Omental fat pad (tissue), 4 donors: ENCODE measurements around the gene PITX1. TPM values are rescaled to one million over a fixed set of nuclear protein-coding genes. Genes with fewer than 3 reads are reported as not detected.

Experiments used
- ATAC-seq: fragments of 150-250 bp; one replicate; pipeline ENCODE4 v1.9.1; 2016; ENCODE audit warnings: mild to moderate bottlenecking, moderate library complexity; ENCODE audit not compliant: low FRiP score
- DNase-seq: peaks from one replicate; pipeline ENCODE4 v3.0.0-alpha.2; 2019; ENCODE audit warnings: low spot score
- total RNA-seq, 4 donors: library from RNA; depleted of rRNA; stranded (reverse); fragments of >200 nt; gene quantifications; one replicate each; pipeline ENCODE4 v1.1.0, GENCODE V29; 2016
- TF ChIP-seq, protein P1 (sequence below), 3 donors: fragments of 450-650 bp; IDR thresholded peaks; one replicate each; pipeline ENCODE4 v1.5.1; 2016 to 2017; ENCODE audit warnings: antibody characterized with exemption in 3 of 3, mild to moderate bottlenecking in 3 of 3, moderate library complexity in 2 of 3

PITX1 gene
- total RNA-seq, 4 donors from 2014 or later, result 0.74 to 3.7 (median 1.2) TPM; not detected in 1

GRCh38 chr5:135030956-135031812 is 2.8 kb downstream of the PITX1 start:
- DNase-seq, result no peak
- TF ChIP-seq, protein P1, sequence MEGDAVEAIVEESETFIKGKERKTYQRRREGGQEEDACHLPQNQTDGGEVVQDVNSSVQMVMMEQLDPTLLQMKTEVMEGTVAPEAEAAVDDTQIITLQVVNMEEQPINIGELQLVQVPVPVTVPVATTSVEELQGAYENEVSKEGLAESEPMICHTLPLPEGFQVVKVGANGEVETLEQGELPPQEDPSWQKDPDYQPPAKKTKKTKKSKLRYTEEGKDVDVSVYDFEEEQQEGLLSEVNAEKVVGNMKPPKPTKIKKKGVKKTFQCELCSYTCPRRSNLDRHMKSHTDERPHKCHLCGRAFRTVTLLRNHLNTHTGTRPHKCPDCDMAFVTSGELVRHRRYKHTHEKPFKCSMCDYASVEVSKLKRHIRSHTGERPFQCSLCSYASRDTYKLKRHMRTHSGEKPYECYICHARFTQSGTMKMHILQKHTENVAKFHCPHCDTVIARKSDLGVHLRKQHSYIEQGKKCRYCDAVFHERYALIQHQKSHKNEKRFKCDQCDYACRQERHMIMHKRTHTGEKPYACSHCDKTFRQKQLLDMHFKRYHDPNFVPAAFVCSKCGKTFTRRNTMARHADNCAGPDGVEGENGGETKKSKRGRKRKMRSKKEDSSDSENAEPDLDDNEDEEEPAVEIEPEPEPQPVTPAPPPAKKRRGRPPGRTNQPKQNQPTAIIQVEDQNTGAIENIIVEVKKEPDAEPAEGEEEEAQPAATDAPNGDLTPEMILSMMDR (IDR thresholded peaks at IDR 0.05), result no peak
- ATAC-seq, result no peak

- TF ChIP-seq, protein P1 (IDR thresholded peaks at IDR 0.05), result no peak
- DNase-seq (no peak), ATAC-seq (no peak)
These were observed 3.7 kb downstream of the PITX1 start for GRCh38 chr5:135030123-135030955.

DNA sequence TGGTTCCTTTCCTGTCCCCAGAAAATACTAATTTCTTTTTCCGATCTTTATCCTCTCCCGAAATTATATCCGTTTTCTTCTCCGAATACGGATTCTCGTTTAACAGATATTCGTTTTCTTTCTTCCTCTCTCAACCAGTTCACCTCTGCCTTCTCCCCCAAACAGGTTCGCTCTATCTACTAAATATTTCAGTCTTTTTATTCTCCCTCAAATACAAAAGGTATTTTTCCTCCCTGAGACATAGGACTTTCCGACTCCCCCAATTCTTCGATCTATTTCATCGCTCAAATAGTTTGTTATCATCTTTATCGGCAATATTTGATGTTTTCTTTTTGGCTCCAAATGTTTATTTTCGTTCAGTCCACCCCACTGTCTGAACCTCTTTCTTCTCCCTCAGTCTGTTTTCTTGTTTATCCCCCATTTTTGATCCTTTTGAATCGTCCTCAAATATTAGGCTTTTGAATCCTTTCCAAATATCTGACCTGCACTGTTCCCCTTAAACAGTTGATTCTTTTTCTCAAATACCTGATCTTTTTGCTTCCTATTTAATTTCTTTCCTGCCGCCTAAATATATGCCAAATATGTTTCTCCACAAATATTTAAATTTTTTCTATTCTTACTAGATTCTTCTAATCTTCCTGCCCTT is 4.4 kb downstream of the PITX1 start:
- DNase-seq, result no peak
- TF ChIP-seq, protein P1 (IDR thresholded peaks at IDR 0.05), result no peak
- ATAC-seq, result no peak

DNA sequence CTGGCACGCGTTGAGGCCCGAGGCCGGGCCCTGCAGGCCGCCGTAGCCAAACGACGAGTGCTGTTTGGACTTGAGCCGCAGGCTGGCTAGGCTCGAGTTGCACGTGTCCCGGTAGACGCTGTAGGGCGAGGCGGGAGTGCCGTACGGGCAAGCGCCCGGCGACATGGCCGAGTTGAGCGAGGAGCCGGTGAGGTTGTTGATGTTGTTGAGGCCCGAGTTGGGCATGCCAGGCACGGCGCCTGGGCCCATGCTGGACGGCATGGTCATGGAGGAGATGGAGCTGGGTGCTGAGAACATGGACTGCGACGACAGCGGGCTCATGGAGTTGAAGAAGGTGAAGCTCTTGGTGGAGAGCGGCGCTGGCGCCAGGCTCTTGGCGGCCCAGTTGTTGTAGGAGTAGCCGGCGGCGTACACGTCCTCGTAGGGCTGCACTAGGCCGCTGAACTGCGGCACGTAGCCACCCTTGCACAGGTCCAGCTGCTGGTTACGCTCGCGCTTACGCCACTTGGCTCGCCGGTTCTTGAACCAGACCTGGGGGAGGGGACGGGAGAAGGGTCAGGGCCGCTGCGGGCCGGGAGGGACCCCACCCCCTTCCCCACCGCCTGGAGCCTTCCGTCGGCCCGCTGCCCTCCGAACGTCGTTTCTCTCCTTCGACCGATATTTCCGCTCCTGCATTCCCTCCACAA is 5.1 kb downstream of the PITX1 start:
- DNase-seq (no peak), ATAC-seq (no peak)
- TF ChIP-seq, protein P1 (IDR thresholded peaks at IDR 0.05), result no peak

DNA sequence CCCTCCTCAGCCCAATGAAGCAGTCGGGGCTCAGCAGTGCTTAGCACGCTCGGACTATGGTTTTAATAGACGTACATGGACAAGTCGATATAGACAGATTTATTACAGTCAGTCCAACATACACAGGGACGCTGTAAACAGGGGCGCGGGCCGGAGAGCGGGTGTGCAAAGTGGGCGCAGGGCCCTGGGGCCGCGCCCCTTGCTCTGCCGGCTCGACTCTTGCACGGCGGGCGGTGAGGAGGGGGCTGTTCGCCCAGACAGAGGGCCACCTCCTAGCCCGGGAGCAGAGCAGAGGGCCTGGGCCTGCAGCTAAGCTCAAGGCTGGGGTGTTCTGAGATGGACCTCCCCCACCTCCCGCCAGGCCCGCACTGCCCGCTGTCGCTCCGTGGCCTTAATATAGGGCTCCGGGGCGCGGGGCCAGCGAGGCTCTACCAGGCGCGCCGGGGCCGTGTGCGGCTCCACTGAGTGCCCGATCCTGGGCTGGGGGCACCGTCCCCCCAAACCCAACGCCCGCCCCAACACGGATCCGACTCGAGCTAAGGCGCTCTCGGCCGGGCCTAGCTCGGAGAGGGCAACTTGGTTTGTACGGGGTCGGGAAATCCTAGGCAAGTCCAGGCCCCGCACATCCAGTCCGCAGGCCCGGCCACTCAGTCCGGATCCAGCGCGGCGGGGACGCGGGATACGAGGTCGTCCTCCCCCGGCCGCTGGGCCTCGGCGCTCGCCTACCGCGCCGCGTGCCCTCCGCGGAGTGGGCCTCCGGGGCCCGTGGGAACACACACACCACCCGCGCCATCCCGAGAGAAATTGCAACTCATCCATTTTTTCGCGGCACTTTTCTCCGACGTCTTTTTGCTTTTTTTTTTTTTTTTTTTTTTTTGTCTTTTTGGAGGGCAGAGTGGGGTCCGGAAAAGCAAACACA is 6.1 kb downstream of the PITX1 start:
- ATAC-seq (no peak), DNase-seq (no peak)
- TF ChIP-seq, protein P1 (IDR thresholded peaks at IDR 0.05), result no peak
